Measurements from ENCODE around the gene ARPIN. TPM values are rescaled to one million over a fixed set of nuclear protein-coding genes. Genes with fewer than 3 reads are reported as not detected.
A peak's percentile ranks its signal among the peaks of the same experiment; 100 is the strongest.

Gene ARPIN
- total RNA-seq, 1 experiment from 2014 or later: 5.2 TPM

DNA sequence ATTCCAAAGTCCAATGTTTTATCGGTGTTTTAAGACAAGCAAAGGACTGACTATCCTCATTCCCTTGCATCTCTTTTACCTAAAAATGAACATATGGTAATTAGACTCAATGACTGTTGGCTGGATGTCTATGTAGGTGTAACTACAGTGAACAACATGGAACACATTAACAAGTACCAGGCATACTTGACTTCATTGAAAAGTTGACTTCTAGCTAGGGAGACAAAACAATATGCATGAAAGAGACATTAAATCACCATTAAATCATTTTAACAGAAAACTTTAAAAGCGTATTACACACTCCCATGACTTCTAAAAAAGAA is 63.8 kb downstream of the ARPIN start:
- DNase-seq (ENCODE audit: extremely low read depth, low read depth): no peak

DNA sequence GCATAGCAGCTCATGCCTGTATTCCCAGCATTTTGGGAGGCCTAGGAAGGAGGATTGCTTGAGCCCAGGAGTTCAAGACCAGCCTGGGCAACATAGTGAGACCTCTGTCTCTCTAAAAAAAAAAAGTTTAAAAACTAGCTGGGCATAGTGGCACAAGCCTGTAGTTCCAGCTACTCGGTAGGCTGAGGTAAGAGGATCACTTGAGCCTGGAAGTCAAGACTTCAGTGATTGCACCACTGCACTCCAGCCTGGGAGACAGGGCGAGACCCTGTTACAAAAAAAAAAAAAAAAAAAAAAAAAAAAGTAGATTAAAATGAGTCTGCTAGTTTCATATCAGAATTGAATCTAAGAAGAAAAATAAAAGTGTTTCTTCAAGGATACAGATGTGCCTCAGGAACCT is 65.7 kb downstream of the ARPIN start:
- DNase-seq (ENCODE audit: extremely low read depth, low read depth): no peak

DNA sequence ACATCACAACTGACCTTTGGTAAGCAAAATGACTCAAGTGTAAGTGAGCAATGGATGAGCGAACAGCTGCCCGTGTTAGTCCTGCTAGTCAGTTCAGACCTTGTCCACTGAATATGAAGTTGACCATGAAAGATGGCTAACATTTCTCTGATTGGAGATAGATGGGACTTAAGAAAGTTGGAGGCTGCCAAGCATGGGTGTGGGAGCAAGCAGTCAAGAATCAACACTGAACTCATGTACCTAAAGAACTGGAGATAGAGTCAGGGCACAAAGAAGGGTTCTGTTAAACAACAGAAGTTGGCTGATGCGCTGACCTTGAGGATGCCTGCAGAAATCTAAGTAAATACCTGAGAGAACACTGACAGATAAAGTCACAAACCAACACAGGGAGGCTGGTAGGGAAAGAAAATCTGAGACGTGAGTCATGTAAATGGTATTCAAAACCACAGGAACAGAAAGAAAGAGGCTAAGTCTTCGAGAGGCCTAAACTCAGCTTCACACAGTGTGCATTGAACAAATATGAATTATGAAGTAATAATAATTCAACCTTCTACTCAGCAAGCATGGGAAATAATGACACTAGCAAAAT is 67.4 kb downstream of the ARPIN start:
- DNase-seq (ENCODE audit: extremely low read depth, low read depth): peak; percentile 9

Small RNA genes within 50 kb of the gene (small RNA-seq; reads per million reads assigned to genes)
- gene MIR5009 (0 to 0.29 reads per million in 2 experiments), gene MIR5094 (0.02 to 1.2 reads per million in 2 experiments), gene RNU6-1111P (0 reads per million in 2 experiments), gene RNU7-111P (0 reads per million in 2 experiments)

Other genes with a start within 250 kb of the ARPIN start
- gene PLIN1, start 233.6 kb downstream of the ARPIN start, total RNA-seq (2014; rRNA removed; shearing (Covaris generic)): 0.40 and 0.52 TPM in 2 replicates
- gene PEX11A, start 222.2 kb downstream of the ARPIN start, total RNA-seq (2014; rRNA removed; shearing (Covaris generic)): 8.0 and 8.4 TPM in 2 replicates
- gene WDR93, start 222.1 kb downstream of the ARPIN start, total RNA-seq (2014; rRNA removed; shearing (Covaris generic)): 0.17 and 0.30 TPM in 2 replicates
- gene MESP1, start 161.7 kb downstream of the ARPIN start, total RNA-seq (2014; rRNA removed; shearing (Covaris generic)): 3.1 TPM in 2 replicates
- not detected in 2 replicates for gene MESP2, start 136.6 kb downstream of the ARPIN start, total RNA-seq (2014; rRNA removed; shearing (Covaris generic))
- 0.45 TPM in 1 of 2 replicates, not detected in the other for gene ANPEP, start 98.1 kb downstream of the ARPIN start, total RNA-seq (2014; rRNA removed; shearing (Covaris generic))
- 47.9 and 53.0 TPM in 2 replicates for gene AP3S2, start 19.0 kb downstream of the ARPIN start, total RNA-seq (2014; rRNA removed; shearing (Covaris generic))
- 4.5 and 7.1 TPM in 2 replicates for gene ZNF710, start 88.4 kb upstream of the ARPIN start, total RNA-seq (2014; rRNA removed; shearing (Covaris generic))
- 15.9 and 17.9 TPM in 2 replicates for gene IDH2, start 189.5 kb upstream of the ARPIN start, total RNA-seq (2014; rRNA removed; shearing (Covaris generic))

Measured in NCI-H460 (cell line).